Left lung (tissue), 10 donors: ENCODE data around the gene ATXN1. TPM values are rescaled to one million over a fixed set of nuclear protein-coding genes. Genes with fewer than 3 reads are reported as not detected.
"Not testable (repeated sequence)": the region's sequence is repeated elsewhere in the genome, so short reads cannot be mapped to it uniquely, and the experiment has no call there.

Source experiments
- ATAC-seq: fragments of 200-7000 bp; cut with Tn5 transposase; one replicate; pipeline ENCODE4 v1.9.1; 2020; ENCODE audit warnings: moderate library complexity
- DNase-seq, 4 donors: peaks; one replicate each; pipeline ENCODE4 v3.0.0-alpha.2; 2013 to 2020
- H3K27ac ChIP-seq, 2 donors: fragments of 200-600 bp; sonication (generic) in 1 of 2; one replicate each; pipeline versions ENCODE4 v1.5.0 to v1.8.0; 2020 to 2021
- H3K27me3 ChIP-seq, 2 donors: fragments of 200-600 bp; sonication (generic) in 1 of 2; one replicate each; pipeline versions ENCODE4 v1.5.0 to v1.8.0; 2020 to 2021
- H3K36me3 ChIP-seq, 2 donors: fragments of 200-600 bp; sonication (generic) in 1 of 2; one replicate each; pipeline versions ENCODE4 v1.5.0 to v1.8.0; 2020 to 2021
- H3K4me1 ChIP-seq, 2 donors: fragments of 200-600 bp; one replicate each; pipeline ENCODE4 v1.8.0; 2021
- H3K4me3 ChIP-seq, 2 donors: fragments of 200-600 bp; sonication (generic) in 1 of 2; one replicate each; pipeline versions ENCODE4 v1.5.0 to v1.8.0; 2020 to 2021; ENCODE audit warnings: mild to moderate bottlenecking in 1 of 2
- H3K9me3 ChIP-seq, 2 donors: fragments of 200-600 bp; sonication (generic) in 1 of 2; one replicate each; pipeline versions ENCODE4 v1.5.0 to v1.8.0; 2020 to 2021
- intact Hi-C, 2 donors: fragments of 100-400 bp; cut with DNase I; formaldehyde crosslinking; loops; one replicate each; pipeline versions ENCODE4 v1.11.2 to v1.14.2; 2022
- polyA plus RNA-seq, 6 donors: library from polyadenylated mRNA; unstranded; fragments of 120-200 nt; gene quantifications; one replicate each; pipeline ENCODE4 v1.2.1, GENCODE V29; 2013; ENCODE audit not compliant: insufficient read length in 6 of 6
- total RNA-seq, 2 donors: library from RNA; stranded (reverse); fragmentation: NEBNext Ultra II Directional; extraction: Animal tissue kit (Norgen Biotek cat#: 25700); gene quantifications; one replicate each; pipeline ENCODE4 v1.2.1, GENCODE V29; 2021
- TF ChIP-seq, protein P1 (sequence below), 2 donors: fragments of 200-600 bp; sonication (generic) in 1 of 2; IDR thresholded peaks; one replicate each; pipeline versions ENCODE4 v1.5.0 to v1.8.0; 2021; ENCODE audit warnings: antibody characterized with exemption in 2 of 2
- donor health status: DM: no; HTN: yes; CAD: no.
- donor health status: DM: no; HTN: no; CAD: no.

Gene ATXN1
- total and polyA plus RNA-seq, 8 donors: 23.3 to 67.4 (median 27.3) TPM

DNA sequence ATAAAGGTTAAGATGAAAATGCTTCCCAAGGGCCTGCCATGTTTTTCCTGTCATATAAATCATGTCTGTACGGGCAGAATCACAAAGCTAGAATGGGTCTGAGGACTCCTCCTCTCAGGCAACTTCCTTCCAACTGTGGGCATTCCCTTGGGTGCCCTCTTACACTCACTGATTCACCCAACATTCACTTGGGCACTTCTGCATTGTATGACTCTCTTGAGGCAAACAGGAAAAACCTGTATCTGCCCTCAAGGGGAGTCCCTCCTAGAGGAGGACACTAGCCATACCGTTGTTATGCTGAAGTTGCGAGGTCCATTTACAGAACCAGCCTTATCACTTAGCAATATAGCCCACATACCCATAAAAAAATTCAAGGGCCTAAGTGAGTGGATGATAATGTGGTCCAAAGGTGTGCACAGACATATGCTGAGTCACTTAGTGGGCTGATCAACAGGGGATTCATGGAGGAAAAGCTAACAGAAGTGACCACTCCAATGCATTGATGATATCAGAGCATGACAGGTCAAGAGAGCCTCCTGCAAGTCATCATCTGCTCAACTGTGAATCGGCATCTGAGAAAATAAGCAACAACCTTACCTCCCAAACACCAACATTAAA is 131.1 kb downstream of the ATXN1 start:
- no peaks in the 10 kb centered on the region for H3K36me3 ChIP-seq
- H3K4me3 ChIP-seq: no peak overlapping the region
- DNase-seq: no peak
- no peak overlapping the region for H3K27ac ChIP-seq
- TF ChIP-seq, protein P1, sequence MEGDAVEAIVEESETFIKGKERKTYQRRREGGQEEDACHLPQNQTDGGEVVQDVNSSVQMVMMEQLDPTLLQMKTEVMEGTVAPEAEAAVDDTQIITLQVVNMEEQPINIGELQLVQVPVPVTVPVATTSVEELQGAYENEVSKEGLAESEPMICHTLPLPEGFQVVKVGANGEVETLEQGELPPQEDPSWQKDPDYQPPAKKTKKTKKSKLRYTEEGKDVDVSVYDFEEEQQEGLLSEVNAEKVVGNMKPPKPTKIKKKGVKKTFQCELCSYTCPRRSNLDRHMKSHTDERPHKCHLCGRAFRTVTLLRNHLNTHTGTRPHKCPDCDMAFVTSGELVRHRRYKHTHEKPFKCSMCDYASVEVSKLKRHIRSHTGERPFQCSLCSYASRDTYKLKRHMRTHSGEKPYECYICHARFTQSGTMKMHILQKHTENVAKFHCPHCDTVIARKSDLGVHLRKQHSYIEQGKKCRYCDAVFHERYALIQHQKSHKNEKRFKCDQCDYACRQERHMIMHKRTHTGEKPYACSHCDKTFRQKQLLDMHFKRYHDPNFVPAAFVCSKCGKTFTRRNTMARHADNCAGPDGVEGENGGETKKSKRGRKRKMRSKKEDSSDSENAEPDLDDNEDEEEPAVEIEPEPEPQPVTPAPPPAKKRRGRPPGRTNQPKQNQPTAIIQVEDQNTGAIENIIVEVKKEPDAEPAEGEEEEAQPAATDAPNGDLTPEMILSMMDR (IDR thresholded peaks at IDR 0.05): no peak
- no peak for ATAC-seq
- H3K4me1 ChIP-seq: peaks cover 0 to 14% of the 10 kb centered on the region in 2 donors
- intact Hi-C loops: no loop called here
- H3K27me3 ChIP-seq: no peaks in the 10 kb centered on the region
- H3K9me3 ChIP-seq: no peaks in the 10 kb centered on the region

DNA sequence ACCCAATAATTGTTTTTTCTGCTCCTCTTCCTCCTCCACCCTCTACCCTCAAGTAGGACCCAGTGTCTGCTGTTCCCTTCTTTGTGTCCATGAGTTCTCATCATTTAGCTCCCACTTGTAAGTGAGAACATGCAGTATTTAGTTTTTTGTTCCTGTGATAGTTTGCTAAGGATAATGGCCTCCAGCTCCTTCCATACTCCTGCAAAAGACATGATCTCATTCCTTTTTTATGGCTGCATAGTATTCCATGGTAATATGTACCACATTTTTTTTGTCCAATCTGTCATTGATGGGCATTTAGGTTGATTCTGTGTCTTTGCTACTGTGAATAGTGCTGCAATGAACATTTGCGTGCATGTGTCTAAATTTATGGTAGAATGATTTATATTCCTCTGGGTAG is 132.7 kb downstream of the ATXN1 start:
- H3K27ac ChIP-seq, H3K27me3 ChIP-seq, ATAC-seq, H3K36me3 ChIP-seq, H3K4me3 ChIP-seq, intact Hi-C loops, H3K9me3 ChIP-seq, DNase-seq: not testable (repeated sequence)
- peaks cover 0 to 14% of the 10 kb centered on the region in 2 donors for H3K4me1 ChIP-seq

DNA sequence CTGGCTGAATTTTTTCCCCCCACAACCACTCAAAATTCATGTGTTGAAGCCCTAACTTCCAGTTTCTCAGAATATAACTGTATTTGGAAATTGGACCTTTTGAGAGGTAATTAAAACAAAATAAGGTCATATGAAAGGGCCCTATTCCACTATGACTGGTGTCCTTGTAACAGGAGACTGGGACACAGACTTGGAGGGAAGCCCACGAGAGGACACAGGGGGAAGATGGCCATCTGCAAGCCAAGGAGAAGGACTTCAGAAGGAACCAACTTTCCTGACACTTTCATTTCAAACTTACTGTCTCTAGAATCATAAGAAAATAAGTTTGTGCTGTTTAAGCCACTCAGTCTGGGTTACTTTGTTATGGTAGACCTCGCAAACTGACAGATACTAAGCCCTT is 134.6 kb downstream of the ATXN1 start:
- no peak overlapping the region for H3K27ac ChIP-seq
- H3K36me3 ChIP-seq: no peaks in the 10 kb centered on the region
- peaks cover 0 to 14% of the 10 kb centered on the region in 2 donors for H3K4me1 ChIP-seq
- no peak overlapping the region for H3K4me3 ChIP-seq
- TF ChIP-seq, protein P1 (IDR thresholded peaks at IDR 0.05): no peak
- DNase-seq (no peak), ATAC-seq (no peak)
- intact Hi-C loops: no loop called here
- no peaks in the 10 kb centered on the region for H3K9me3 ChIP-seq
- no peaks in the 10 kb centered on the region for H3K27me3 ChIP-seq

DNA sequence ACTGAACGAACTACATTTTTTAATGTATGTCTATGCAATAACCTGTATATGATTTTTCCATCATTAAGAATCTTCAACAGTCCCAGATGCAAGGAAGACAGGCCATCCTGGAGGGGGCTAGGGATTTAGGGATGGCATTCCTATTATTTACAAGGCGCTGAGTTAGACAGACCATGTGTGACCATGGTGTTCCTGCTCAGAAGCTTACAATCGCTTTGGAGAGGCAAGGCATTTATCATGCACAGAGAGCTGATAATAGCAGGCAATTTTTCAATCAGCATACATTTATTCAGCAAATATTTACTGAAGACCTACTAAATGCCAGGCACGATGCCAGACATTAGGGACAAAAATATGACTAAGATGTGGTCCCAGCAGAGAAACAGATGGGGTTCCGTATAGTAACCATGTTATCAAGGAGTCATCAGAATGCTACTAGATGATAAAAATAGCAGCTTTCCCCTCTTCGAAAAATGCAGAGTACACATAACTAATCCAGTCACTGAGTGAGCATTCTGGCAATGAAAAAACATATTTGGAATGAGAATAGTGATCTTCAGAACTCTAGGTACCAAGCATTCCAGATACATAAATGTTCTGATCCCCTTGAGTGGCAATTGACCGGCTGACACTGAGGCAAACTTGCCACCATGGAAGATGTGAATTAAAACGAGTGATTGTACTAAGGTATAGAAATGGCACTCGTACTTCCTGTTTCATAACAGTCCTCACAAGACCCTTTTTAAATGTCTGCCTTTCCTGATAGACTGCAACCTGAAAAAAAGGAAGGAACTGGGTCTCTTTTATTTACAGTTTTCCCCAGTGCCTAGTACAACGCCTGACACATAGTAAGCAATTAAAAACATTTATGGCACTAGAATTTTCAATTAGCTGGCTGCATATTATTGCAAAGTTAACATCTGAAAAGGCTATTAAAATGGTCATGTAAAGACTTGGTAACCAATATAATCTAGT is 135.7 kb downstream of the ATXN1 start:
- Histone ChIP-seq H3K4me3 (no peak overlapping the region), H3K27me3 (no peaks in the 10 kb centered on the region), H3K4me1 (peaks cover 0 to 14% of the 10 kb centered on the region in 2 donors), H3K27ac (peak overlapping the region in 1 of 2 donors; percentile 30), H3K36me3 (no peaks in the 10 kb centered on the region), H3K9me3 (no peaks in the 10 kb centered on the region)
- no peak for DNase-seq
- TF ChIP-seq, protein P1 (IDR thresholded peaks at IDR 0.05): no peak
- intact Hi-C loops: no loop called here
- no peak for ATAC-seq

DNA sequence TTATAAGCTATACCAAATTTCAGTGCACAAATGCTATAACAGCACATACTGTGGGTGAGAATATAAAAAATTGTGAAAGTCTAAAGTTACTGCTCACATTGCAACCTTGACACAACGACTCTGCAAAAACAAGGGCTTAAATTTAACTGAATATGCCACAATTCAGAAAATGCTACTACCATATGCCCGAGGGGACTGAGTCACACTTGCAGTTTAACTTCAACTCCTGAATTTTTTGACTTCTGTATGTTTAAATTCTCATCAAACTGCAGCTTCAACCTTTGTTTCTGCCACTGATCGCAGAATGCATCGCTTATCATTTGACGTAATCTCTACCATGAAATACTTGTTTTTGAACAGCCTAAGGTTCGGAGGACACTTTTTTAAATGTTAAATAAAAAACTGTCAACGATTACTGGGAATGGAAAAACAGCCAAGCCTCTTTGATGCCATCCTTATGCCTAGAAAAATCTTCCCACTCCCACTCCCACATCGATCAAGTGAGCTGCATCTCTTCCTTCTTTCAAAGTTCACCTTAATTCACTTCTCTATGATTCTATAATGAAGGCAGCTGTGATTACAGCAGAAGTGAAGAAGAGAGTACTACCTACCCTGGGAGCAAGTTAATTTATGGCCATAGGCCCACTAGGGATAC is 136.5 kb downstream of the ATXN1 start:
- ATAC-seq (no peak), DNase-seq (no peak)
- Histone ChIP-seq H3K4me3 (no peak overlapping the region), H3K36me3 (no peaks in the 10 kb centered on the region), H3K4me1 (peaks cover 0 to 14% of the 10 kb centered on the region in 2 donors), H3K27me3 (no peaks in the 10 kb centered on the region), H3K9me3 (no peaks in the 10 kb centered on the region), H3K27ac (no peak overlapping the region)
- intact Hi-C loops: no loop called here
- TF ChIP-seq, protein P1 (IDR thresholded peaks at IDR 0.05): no peak
